HG03135 (cell line): ENCODE results near the gene LRIF1.

Experiments used
- ATAC-seq: cut with Tn5 transposase; IDR thresholded peaks from one replicate; pipeline ENCODE4 v1.9.1; 2021; ENCODE audit warnings: mild to moderate bottlenecking, moderate library complexity; ENCODE audit not compliant: unreplicated experiment

The LRIF1 gene

DNA sequence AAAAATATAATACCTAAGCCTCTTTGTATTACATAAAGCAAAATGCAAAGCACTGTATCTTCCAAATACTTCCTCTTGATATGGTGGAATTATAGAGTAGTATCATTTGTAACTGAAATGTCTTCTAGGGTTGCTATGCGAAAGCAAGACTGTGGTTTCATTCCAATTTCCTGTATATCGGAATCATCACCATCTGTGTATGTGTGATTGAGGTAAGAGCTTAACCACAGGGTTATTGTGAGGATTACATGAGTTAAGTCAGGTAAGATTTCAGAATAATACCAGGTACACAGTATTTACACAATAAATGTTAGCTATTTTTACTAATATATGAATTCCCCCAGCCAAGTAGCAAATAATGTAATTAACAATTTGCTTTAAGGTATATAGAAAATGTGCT lies 66.0 kb downstream of the LRIF1 start:
- no peak for ATAC-seq
